ENCODE results near the gene MICAL3. TPM values are rescaled to one million over a fixed set of nuclear protein-coding genes. Genes with fewer than 3 reads are reported as not detected.

Gene MICAL3
- polyA plus RNA-seq, 3 donors = 0.23 to 0.84 TPM; not detected in 1

DNA sequence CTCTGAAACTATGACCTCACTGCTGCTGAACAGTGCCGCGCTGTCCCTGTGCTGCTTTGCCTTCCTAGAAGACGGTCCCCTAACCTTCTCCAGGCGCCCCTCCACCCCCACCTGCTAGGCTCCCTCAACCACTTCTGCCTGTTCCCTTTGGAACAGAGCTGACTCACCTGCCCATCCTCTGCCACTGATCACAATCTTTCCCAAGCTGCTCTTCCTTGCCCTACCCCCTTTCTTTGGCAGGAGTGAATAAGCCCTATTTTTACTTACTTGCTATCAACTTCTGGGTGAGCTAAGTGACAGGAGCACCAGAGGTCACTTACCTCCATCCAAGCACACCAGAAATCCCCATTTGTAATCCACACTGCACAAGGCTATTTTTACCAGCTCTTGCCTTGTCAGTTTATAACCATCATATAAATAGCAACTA lies 134.1 kb downstream of the MICAL3 start:
- Mint-ChIP-seq H3K4me3 (no peak overlapping the region), H3K36me3 (peaks cover 0 to 6% of the 10 kb centered on the region in 2 donors), H3K27ac (peak overlapping the region in 1 of 7 donors; percentile 37), H3K27me3 (ENCODE audit: low read depth in 3 of 3) (peaks cover 0 to 1% (median 0%) of the 10 kb centered on the region in 3 donors), H3K4me1 (no peaks in the 10 kb centered on the region), H3K9me3 (no peaks in the 10 kb centered on the region)
- Histone ChIP-seq H3K36me3 (replicated peaks in 1 of 2; ENCODE audit: control insufficient read depth in 1 of 2, insufficient read depth in 2 of 2, low read length in 2 of 2) (no peaks in the 10 kb centered on the region), H2AFZ (ENCODE audit: insufficient read depth, low read depth, low read length, poor library complexity, severe bottlenecking) (no peak overlapping the region), H3K27ac (ENCODE audit: low read depth in 1 of 2, low read length in 2 of 2) (no peak overlapping the region), H3K4me1 (ENCODE audit: control insufficient read depth in 1 of 2, insufficient read depth in 2 of 2, low read length in 2 of 2) (no peaks in the 10 kb centered on the region), H3K79me2 (ENCODE audit: insufficient read depth, low read length) (no peaks in the 10 kb centered on the region), H3K9me3 (replicated peaks in 1 of 2; ENCODE audit: control insufficient read depth in 1 of 2, insufficient read depth in 1 of 2, low read length in 2 of 2) (no peaks in the 10 kb centered on the region), H3K4me3 (replicated peaks in 1 of 3; ENCODE audit: low read depth in 2 of 3, low read length in 3 of 3) (no peak overlapping the region), H3K9ac (ENCODE audit: insufficient read depth, low read length, poor library complexity, severe bottlenecking) (no peak overlapping the region), H3K4me2 (replicated peaks; ENCODE audit: extremely low read depth, low read length, poor library complexity, severe bottlenecking) (no peak overlapping the region), H4K20me1 (ENCODE audit: insufficient read depth, low read length) (no peaks in the 10 kb centered on the region), H3K27me3 (ENCODE audit: control insufficient read depth in 2 of 2, insufficient read depth in 2 of 2, low read length in 2 of 2) (no peaks in the 10 kb centered on the region)
- DNase-seq = no peak
- 95% methylated on average over 4 of the region's 4 CpGs for WGBS (ENCODE audit: insufficient coverage)
- intact Hi-C loops (cut with micrococcal nuclease) = no loop called here
- TF ChIP-seq CTCF (IDR thresholded peaks at IDR 0.05) = no peak

GRCh38 chr22:17888855-17889254 lies 135.5 kb downstream of the MICAL3 start:
- 83% methylated on average over 7 of the region's 7 CpGs for WGBS (ENCODE audit: insufficient coverage)
- H3K9ac ChIP-seq (ENCODE audit: insufficient read depth, low read length, poor library complexity, severe bottlenecking) = no peak overlapping the region
- no peak overlapping the region for H2AFZ ChIP-seq (ENCODE audit: insufficient read depth, low read depth, low read length, poor library complexity, severe bottlenecking)
- H3K79me2 ChIP-seq (ENCODE audit: insufficient read depth, low read length) = no peaks in the 10 kb centered on the region
- Mint-ChIP-seq H3K27ac (no peak overlapping the region), H3K4me3 (no peak overlapping the region), H3K4me1 (no peaks in the 10 kb centered on the region), H3K9me3 (no peaks in the 10 kb centered on the region), H3K36me3 (peaks cover 0 to 8% of the 10 kb centered on the region in 2 donors), H3K27me3 (ENCODE audit: low read depth in 3 of 3) (peaks cover 0 to 1% (median 0%) of the 10 kb centered on the region in 3 donors)
- H3K36me3 ChIP-seq (replicated peaks in 1 of 2; ENCODE audit: control insufficient read depth in 1 of 2, insufficient read depth in 2 of 2, low read length in 2 of 2) = no peaks in the 10 kb centered on the region
- no peak overlapping the region for H3K4me2 ChIP-seq (replicated peaks; ENCODE audit: extremely low read depth, low read length, poor library complexity, severe bottlenecking)
- intact Hi-C loops (cut with micrococcal nuclease) = no loop called here
- H4K20me1 ChIP-seq (ENCODE audit: insufficient read depth, low read length) = no peaks in the 10 kb centered on the region
- DNase-seq = no peak
- TF ChIP-seq CTCF (IDR thresholded peaks at IDR 0.05) = no peak
- no peaks in the 10 kb centered on the region for H3K27me3 ChIP-seq (ENCODE audit: control insufficient read depth in 2 of 2, insufficient read depth in 2 of 2, low read length in 2 of 2)
- H3K9me3 ChIP-seq (replicated peaks in 1 of 2; ENCODE audit: control insufficient read depth in 1 of 2, insufficient read depth in 1 of 2, low read length in 2 of 2) = no peaks in the 10 kb centered on the region
- no peak overlapping the region for H3K4me3 ChIP-seq (replicated peaks in 1 of 3; ENCODE audit: low read depth in 2 of 3, low read length in 3 of 3)
- no peak overlapping the region for H3K27ac ChIP-seq (ENCODE audit: low read depth in 1 of 2, low read length in 2 of 2)
- no peaks in the 10 kb centered on the region for H3K4me1 ChIP-seq (ENCODE audit: control insufficient read depth in 1 of 2, insufficient read depth in 2 of 2, low read length in 2 of 2)

Measured in CD14-positive monocyte (primary cell).